Colonic mucosa (tissue), 4 donors: ENCODE measurements around the gene CDKN1A. TPM values are rescaled to one million over a fixed set of nuclear protein-coding genes. Genes with fewer than 3 reads are reported as not detected.
A peak's percentile ranks its signal among the peaks of the same experiment; 100 is the strongest.

ENCODE experiments used
- DNase-seq: peaks from one replicate; pipeline ENCODE4 v3.0.0-alpha.2; 2020
- H3K27ac ChIP-seq: fragments of 200-600 bp; one replicate; pipeline ENCODE4 v1.8.0; 2021
- H3K27me3 ChIP-seq: fragments of 200-600 bp; one replicate; pipeline ENCODE4 v1.8.0; 2021
- H3K36me3 ChIP-seq: fragments of 200-600 bp; one replicate; pipeline ENCODE4 v1.8.0; 2021
- H3K4me1 ChIP-seq: fragments of 200-600 bp; one replicate; pipeline ENCODE4 v1.8.0; 2021; ENCODE audit warnings: mild to moderate bottlenecking
- H3K4me3 ChIP-seq: fragments of 200-600 bp; one replicate; pipeline ENCODE4 v1.8.0; 2021
- H3K9ac ChIP-seq, 2 donors: one replicate each; pipeline ENCODE4 v1.7.0; 2013; ENCODE audit warnings: control low read depth in 2 of 2, low read depth in 2 of 2, low read length in 2 of 2
- H3K9me3 ChIP-seq: fragments of 200-600 bp; one replicate; pipeline ENCODE4 v1.8.0; 2021
- intact Hi-C: fragments of 100-400 bp; cut with DNase I; formaldehyde crosslinking; loops from one replicate; pipeline ENCODE4 v1.14.1; 2022
- total RNA-seq, 2 donors: library from RNA; stranded (reverse); fragmentation: NEBNext Ultra II Directional in 1 of 2; extraction: Animal tissue kit (Norgen Biotek cat#: 25700) in 1 of 2; gene quantifications; one replicate each; pipeline ENCODE4 v1.2.1, GENCODE V29; 2021
- TF ChIP-seq, protein P1 (sequence below): fragments of 200-600 bp; IDR thresholded peaks from one replicate; pipeline ENCODE4 v1.8.0; 2022; ENCODE audit warnings: antibody characterized with exemption, mild to moderate bottlenecking
- donor health status: healthy.
- donor health status: DM: no; HTN: no; CAD: no.
- donor health status: DM: no; HTN: no; CAD: no.

CDKN1A gene
- total RNA-seq, 2 donors from 2014 or later = 157 to 286 TPM

DNA sequence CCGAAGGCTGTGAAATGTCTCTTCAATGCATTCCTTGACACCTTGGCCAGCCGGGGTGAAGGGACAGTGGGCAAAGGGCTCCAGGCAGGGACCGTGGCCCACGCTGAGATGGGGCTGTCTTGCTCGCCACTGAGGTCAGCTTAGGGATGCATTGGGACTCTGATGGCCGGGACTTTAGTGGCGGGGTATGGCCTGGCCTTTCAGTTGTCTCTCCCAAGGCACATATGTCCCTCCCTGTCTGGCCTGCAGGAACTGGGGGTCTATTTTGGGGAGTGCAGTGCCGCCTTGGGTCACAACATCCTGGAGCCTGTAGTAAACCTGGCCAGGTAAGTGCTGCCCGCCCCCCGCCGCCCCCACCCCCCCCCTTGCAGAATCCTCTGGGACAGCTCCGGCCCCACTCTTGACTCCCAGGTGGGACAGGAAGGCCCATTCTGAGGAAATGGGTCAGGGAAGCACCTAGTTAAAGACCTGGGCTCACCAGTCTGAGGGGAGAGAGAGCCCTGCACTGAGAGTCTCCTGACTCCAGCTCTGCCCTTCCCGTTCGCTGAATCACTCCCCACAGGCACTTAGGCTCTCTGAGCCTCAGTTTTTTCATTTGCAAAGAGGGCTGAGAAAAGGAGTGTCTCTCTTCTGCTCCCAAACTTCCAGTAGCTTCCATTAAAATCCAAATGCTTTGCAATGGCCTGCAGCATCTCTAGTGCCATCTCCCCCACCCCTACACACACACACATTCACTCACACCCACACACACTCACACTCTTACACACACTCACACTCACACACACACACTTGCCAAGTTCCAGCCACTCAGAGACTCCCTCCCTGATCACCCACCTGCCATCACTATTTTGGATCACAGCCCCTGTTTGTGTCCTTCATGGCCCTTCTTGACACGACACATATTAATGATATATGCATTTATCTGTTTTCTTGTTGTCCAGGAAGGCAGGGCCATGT is 52.2 kb downstream of the CDKN1A start:
- DNase-seq = no peak
- TF ChIP-seq, protein P1, sequence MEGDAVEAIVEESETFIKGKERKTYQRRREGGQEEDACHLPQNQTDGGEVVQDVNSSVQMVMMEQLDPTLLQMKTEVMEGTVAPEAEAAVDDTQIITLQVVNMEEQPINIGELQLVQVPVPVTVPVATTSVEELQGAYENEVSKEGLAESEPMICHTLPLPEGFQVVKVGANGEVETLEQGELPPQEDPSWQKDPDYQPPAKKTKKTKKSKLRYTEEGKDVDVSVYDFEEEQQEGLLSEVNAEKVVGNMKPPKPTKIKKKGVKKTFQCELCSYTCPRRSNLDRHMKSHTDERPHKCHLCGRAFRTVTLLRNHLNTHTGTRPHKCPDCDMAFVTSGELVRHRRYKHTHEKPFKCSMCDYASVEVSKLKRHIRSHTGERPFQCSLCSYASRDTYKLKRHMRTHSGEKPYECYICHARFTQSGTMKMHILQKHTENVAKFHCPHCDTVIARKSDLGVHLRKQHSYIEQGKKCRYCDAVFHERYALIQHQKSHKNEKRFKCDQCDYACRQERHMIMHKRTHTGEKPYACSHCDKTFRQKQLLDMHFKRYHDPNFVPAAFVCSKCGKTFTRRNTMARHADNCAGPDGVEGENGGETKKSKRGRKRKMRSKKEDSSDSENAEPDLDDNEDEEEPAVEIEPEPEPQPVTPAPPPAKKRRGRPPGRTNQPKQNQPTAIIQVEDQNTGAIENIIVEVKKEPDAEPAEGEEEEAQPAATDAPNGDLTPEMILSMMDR = no peak
- H3K4me3 ChIP-seq = no peak overlapping the region

DNA sequence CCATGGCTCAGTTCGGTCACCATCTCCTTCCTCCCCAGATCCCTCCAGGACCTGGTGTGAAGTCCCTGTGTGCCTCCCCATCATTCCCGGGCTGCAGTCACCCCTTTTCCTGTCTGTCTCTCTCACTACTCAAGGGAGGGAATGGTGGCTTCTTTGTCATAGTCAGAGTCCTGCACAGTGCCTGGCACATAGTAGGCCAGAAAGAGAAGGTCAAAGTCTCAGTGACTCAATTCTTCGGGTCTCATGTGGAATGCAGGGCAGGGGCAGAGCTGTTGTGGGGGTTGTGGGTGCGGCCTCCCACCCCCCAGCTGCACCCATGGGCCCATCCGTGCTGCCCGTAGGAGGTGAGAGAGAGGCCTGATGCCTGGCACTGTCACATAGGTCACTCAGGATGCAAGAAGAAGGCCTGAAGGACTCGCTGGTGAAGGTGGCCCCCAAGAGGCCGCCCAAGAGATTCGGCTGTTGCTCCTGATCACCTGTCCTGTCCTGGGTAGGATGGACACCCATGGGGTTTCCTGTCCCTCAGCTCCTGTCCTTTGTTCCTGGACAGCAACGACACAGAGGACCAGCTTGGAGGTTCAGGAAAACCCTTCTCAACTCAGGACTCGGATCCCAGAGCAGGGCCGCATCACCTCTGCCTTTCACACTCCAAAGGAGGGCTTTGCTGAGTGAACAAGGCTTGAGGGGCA is 53.3 kb downstream of the CDKN1A start:
- Histone ChIP-seq H3K27ac (no peak overlapping the region), H3K4me3 (no peak overlapping the region), H3K9me3 (no peaks in the 10 kb centered on the region), H3K27me3 (no peaks in the 10 kb centered on the region), H3K36me3 (no peaks in the 10 kb centered on the region), H3K9ac (no peak overlapping the region), H3K4me1 (peaks cover 5% of the 10 kb centered on the region)
- TF ChIP-seq, protein P1 = no peak
- intact Hi-C loops = no loop called here
- DNase-seq = no peak

More for the DNA sequence above, 52.2 kb downstream of the CDKN1A start:
- no peaks in the 10 kb centered on the region for H3K27me3 ChIP-seq
- intact Hi-C loops = no loop called here
- H3K27ac ChIP-seq = no peak overlapping the region
- H3K9ac ChIP-seq = no peak overlapping the region
- H3K36me3 ChIP-seq = no peaks in the 10 kb centered on the region
- peaks cover 5% of the 10 kb centered on the region for H3K4me1 ChIP-seq
- H3K9me3 ChIP-seq = no peaks in the 10 kb centered on the region

DNA sequence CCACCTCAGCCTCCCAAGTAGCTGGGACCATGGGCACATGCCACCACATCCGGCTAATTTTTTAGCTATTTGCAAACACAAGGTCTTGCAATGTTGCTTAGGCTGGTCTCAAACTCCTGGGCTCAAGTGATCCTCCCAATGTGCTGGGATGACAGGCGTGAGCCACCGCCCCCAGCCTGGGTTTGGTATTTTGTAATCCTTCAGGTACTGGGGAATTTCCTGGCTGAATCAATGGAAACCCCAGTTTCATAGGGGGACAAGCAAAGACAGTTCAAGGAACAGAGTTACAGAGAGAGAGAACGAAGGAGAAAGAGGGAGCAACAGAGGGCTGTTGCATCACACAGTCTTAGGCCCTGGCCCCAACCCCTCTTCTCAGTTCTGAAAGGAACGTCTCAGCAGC is 54.8 kb downstream of the CDKN1A start:
- TF ChIP-seq, protein P1 = no peak
- intact Hi-C loops = no loop called here
- no peak for DNase-seq

DNA sequence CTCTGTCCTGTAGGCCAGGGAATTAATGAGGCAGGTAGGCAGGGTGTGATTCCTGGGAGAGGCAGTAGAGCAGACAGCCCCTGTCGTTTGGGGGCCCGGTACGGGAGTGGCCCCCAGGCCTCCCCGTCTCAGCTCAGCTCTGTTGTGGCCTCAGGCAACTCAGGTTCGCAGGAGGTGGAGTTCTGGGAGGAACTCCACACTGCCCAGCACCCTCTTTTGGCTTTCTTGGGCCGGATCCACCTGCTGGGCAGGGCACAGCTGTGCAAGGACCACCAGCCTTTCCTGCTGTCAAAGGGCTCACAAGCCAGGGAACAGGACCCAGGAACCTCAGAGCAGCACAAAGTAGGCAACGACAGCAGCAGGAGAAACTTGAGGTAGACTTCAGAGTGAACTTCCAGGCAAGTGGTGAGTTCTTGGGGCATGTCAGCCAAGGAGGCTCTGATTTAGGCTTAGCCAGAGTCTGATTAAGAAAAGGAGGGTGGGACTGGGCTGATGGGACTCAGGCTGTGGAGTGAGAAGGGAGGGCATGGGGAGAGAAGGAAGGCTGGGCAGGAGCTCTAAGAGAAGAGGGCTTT is 56.1 kb downstream of the CDKN1A start:
- TF ChIP-seq, protein P1 = no peak
- Histone ChIP-seq H3K9ac (peak overlapping the region; percentile 54 to 69), H3K9me3 (no peaks in the 10 kb centered on the region), H3K4me1 (peaks cover 5% of the 10 kb centered on the region), H3K36me3 (no peaks in the 10 kb centered on the region), H3K27me3 (no peaks in the 10 kb centered on the region), H3K27ac (peak overlapping the region; percentile 85), H3K4me3 (no peak overlapping the region)
- intact Hi-C loops = no loop called here
- DNase-seq = no peak

More for the DNA sequence above, 54.8 kb downstream of the CDKN1A start:
- no peaks in the 10 kb centered on the region for H3K9me3 ChIP-seq
- no peaks in the 10 kb centered on the region for H3K27me3 ChIP-seq
- no peaks in the 10 kb centered on the region for H3K36me3 ChIP-seq
- no peak overlapping the region for H3K27ac ChIP-seq
- H3K4me1 ChIP-seq = peaks cover 5% of the 10 kb centered on the region
- no peak overlapping the region for H3K9ac ChIP-seq
- no peak overlapping the region for H3K4me3 ChIP-seq
